GM18498 (cell line): ENCODE results near the gene B4GALT5.
"Not testable (repeated sequence)": the region's sequence is repeated elsewhere in the genome, so short reads cannot be mapped to it uniquely, and the experiment has no call there.

Experiments used
- ATAC-seq: cut with Tn5 transposase; IDR thresholded peaks from one replicate; pipeline ENCODE4 v1.9.1; 2021; ENCODE audit warnings: mild to moderate bottlenecking, moderate library complexity; ENCODE audit not compliant: unreplicated experiment

The B4GALT5 gene

DNA sequence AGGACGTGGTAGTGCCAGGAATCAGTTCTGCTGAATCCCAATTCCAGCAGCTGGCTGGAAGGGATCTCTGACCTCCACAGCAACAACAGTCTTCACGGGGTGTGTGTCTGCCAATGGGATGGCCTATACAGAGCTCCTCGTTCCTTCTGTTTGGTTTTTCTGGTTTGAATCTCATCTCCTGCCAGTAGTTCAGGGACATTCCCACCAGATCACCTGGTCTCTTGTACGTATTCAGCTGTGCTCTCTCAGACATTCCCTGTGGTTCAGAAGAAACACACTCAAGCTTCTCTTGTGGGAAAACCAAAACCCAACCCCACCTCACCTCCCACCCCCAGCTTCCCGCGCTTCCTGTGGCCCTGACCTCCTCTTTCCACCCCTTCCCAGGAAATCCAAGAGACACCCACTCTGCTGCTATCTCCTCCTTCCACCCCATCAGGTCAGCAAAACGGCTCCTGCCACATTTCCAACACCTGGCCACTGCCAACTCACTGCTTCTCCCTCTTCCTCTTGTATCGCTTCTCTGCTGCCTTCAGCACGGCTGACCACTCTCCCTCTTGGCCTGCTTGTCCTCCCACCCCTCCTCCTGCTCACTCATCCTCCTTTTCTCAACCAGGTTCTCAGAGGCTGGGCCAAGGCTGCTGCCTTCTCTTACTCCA, 82.5 kb downstream of the B4GALT5 start:
- ATAC-seq: peak; percentile 23

- peak; percentile 80 for ATAC-seq
Observed at GRCh38 chr20:49630396-49630951, 83.2 kb downstream of the B4GALT5 start.

- ATAC-seq: no peak
Observed at GRCh38 chr20:49629606-49630005, 84.1 kb downstream of the B4GALT5 start.

DNA sequence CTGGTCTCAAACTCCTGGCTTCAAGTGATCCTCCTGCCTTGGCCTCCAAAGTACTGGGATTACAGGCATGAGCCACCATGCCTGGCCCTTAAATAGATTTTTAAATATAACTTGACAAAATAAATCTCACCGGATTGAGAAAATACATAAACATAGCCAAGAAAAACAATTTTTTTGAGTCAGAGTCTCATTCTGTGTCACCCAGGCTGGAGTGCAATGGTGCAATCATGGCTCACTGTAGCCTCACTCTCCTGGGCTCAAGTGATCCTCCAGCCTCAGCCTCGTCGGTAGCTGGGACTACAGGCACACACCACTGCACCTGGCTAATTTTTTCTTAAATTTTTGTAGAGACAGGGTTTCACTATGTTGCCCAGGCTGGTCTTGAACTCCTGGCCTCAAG, 85.4 kb downstream of the B4GALT5 start:
- ATAC-seq: not testable (repeated sequence)

DNA sequence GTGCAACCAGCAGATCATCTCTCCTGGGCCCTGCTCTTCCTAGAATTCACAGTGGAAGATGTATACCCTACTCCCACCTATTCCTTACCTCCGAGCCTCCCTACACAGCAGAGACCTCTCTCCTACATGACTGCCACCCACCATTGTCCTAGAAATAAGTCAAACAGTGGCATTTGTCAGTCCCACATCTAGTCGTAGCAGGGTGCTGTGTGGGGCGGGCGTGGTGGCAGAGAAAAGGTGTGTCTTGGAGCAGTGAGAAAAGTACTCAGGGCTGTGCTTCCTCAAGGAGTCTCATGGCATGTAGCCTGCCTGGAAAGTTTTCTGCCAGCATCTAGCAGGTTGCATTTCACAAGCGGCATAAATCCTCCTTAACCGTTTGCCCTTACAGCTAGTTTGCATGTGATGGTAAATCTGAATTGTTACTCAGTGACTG, 86.3 kb downstream of the B4GALT5 start:
- ATAC-seq: no peak

GRCh38 chr20:49624988-49625387, 88.7 kb downstream of the B4GALT5 start:
- ATAC-seq: not testable (repeated sequence)

GRCh38 chr20:49624317-49624716, 89.4 kb downstream of the B4GALT5 start:
- ATAC-seq: no peak

GRCh38 chr20:49622243-49622642, 91.4 kb downstream of the B4GALT5 start:
- no peak for ATAC-seq

GRCh38 chr20:49620364-49621240, 93.1 kb downstream of the B4GALT5 start:
- ATAC-seq: peak; percentile 83

GRCh38 chr20:49619113-49620048, 94.3 kb downstream of the B4GALT5 start:
- no peak for ATAC-seq

- no peak for ATAC-seq
Observed at GRCh38 chr20:49618289-49618688, 95.4 kb downstream of the B4GALT5 start.

DNA sequence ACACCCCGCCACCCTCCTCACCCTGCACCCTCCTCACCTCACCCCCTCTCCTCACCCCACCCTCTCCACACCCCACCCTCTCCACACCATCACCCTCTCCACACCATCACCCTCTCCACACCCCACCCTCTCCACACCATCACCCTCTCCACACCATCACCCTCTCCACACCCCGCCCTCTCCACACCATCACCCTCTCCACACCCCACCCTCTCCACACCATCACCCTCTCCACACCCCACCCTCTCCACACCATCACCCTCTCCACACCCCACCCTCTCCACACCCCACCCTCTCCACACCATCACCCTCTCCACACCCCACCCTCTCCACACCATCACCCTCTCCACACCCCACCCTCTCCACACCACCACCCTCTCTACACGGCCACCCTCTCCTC, 96.3 kb downstream of the B4GALT5 start:
- ATAC-seq: not testable (repeated sequence)

- no peak for ATAC-seq
Observed at GRCh38 chr20:49616154-49617007, 97.3 kb downstream of the B4GALT5 start.

GRCh38 chr20:49615401-49616153, 98.1 kb downstream of the B4GALT5 start:
- no peak for ATAC-seq

- ATAC-seq: not testable (repeated sequence)
Observed at GRCh38 chr20:49615051-49615400, 98.7 kb downstream of the B4GALT5 start.

GRCh38 chr20:49614338-49615050, 99.2 kb downstream of the B4GALT5 start:
- ATAC-seq: no peak

- ATAC-seq: no peak
Observed at GRCh38 chr20:49612127-49612738, 101.4 kb downstream of the B4GALT5 start.

GRCh38 chr20:49611539-49612126, 102.0 kb downstream of the B4GALT5 start:
- not testable (repeated sequence) for ATAC-seq
